HCT116 (cell line): ENCODE measurements around the gene ACSS3. TPM values are rescaled to one million over a fixed set of nuclear protein-coding genes. Genes with fewer than 3 reads are reported as not detected.

Experiments
- ATAC-seq: fragments of 200-7000 bp; cut with Tn5 transposase; 2 replicates; pipeline ENCODE4 v1.9.1; 2020; ENCODE audit warnings: mild to moderate bottlenecking, moderate library complexity
- BruUV-seq: library from RNA; stranded (reverse); fragments of 400-500 nt; replicated peaks from 2 replicates; lab custom pipeline; 2021; lab: Mats Ljungman, UMichigan
- CTCF ChIA-PET: fragments of 300-600 bp; sonication (Branson Sonifier 250); formaldehyde crosslinking; loops from one replicate; lab custom pipeline; 2021; ENCODE audit warnings: antibody characterized with exemption; lab: Charles Lee
- POLR2A ChIA-PET: fragments of 300-600, 350-600 bp; sonication (Branson Sonifier 250); formaldehyde crosslinking; loops from one replicate; lab custom pipeline; 2021; ENCODE audit warnings: antibody characterized with exemption; lab: Charles Lee
- RAD21 ChIA-PET, 2 experiments: fragments of 300-600 bp; sonication (Branson Sonifier 250); formaldehyde crosslinking; loops; one replicate each; lab custom pipeline; 2023; ENCODE audit warnings: low total read pairs in 2 of 2; ENCODE audit not compliant: uncharacterized antibody in 2 of 2, unreplicated experiment in 2 of 2, low non-redundant PET in 1 of 2; lab: Charles Lee
- DNase-seq: peaks from one replicate; pipeline ENCODE4 v3.0.0-alpha.2; 2010; ENCODE audit warnings: low read depth, low spot score
- H2AFZ ChIP-seq: fragments of 200-600 bp; shearing (Covaris generic), sonication (generic); 2 replicates; pipeline ENCODE4 v1.6.1; 2017; ENCODE audit warnings: low read depth, mixed run types, mixed read lengths, antibody characterized with exemption, low read length; ENCODE audit not compliant: poor library complexity, severe bottlenecking
- H3K27ac ChIP-seq: 2 replicates; pipeline ENCODE4 v1.5.1; 2012; ENCODE audit warnings: low read depth, low read length
- H3K27me3 ChIP-seq: fragments of 200-600 bp; sonication (generic); 2 replicates; pipeline ENCODE4 v1.6.1; 2016; ENCODE audit warnings: mixed run types, low read length, mixed read lengths; ENCODE audit not compliant: insufficient read depth
- H3K36me3 ChIP-seq, 2 experiments: fragments of 200-500 bp in 1 of 2; fragments of 200-600 bp in 1 of 2; sonication (Bioruptor generic) in 1 of 2; sonication (generic) in 1 of 2; 2 replicates each; pipeline versions ENCODE4 v1.5.1 to v1.6.1; 2014 to 2016; ENCODE audit warnings: low read length in 2 of 2, inconsistent platforms in 1 of 2, mixed read lengths in 1 of 2, mixed run types in 1 of 2; ENCODE audit not compliant: insufficient read depth in 2 of 2, control insufficient read depth in 1 of 2
- H3K4me1 ChIP-seq, 2 experiments: fragments of 200-600 bp in 1 of 2; sonication (generic) in 1 of 2; 2 replicates each; pipeline versions ENCODE4 v1.5.1 to v1.6.1; 2012 to 2017; ENCODE audit warnings: low read length in 2 of 2, inconsistent platforms in 1 of 2, mild to moderate bottlenecking in 1 of 2, mixed read lengths in 1 of 2, mixed run types in 1 of 2, moderate library complexity in 1 of 2; ENCODE audit not compliant: insufficient read depth in 2 of 2, control insufficient read depth in 1 of 2
- H3K4me2 ChIP-seq: fragments of 200-600 bp; sonication (generic); 2 replicates; pipeline ENCODE4 v1.6.1; 2017; ENCODE audit warnings: mixed run types, low read length, mixed read lengths
- H3K4me3 ChIP-seq, 2 experiments: fragments of 200-600 bp in 1 of 2; sonication (generic) in 1 of 2; replicated peaks in 1 of 2; 2 replicates each; pipeline ENCODE4 v1.5.1; 2011 to 2016; ENCODE audit warnings: low read length in 2 of 2, control low read depth in 1 of 2, low read depth in 1 of 2, mild to moderate bottlenecking in 1 of 2, mixed read lengths in 1 of 2, mixed run types in 1 of 2
- H3K79me2 ChIP-seq: fragments of 200-600 bp; sonication (generic); 2 replicates; pipeline ENCODE4 v1.6.1; 2017; ENCODE audit warnings: mild to moderate bottlenecking, mixed run types, low read length, moderate library complexity, mixed read lengths; ENCODE audit not compliant: insufficient read depth
- H3K9ac ChIP-seq: fragments of 200-600 bp; sonication (generic); 2 replicates; pipeline ENCODE4 v1.6.1; 2016; ENCODE audit warnings: low read length, mixed read lengths
- H3K9me2 ChIP-seq: fragments of 200-600 bp; sonication (generic), shearing (Covaris generic); 2 replicates; pipeline ENCODE4 v1.6.1; 2017; ENCODE audit warnings: mixed run types, mild to moderate bottlenecking, moderate library complexity; ENCODE audit not compliant: insufficient read depth
- H3K9me3 ChIP-seq, 2 experiments: fragments of 200-500 bp in 1 of 2; fragments of 200-600 bp in 1 of 2; sonication (Bioruptor generic) in 1 of 2; sonication (generic) in 1 of 2; 2 replicates each; pipeline ENCODE4 v1.6.1; 2014 to 2017; ENCODE audit warnings: low read length in 2 of 2, mixed read lengths in 2 of 2, inconsistent platforms in 1 of 2, low read depth in 1 of 2, mild to moderate bottlenecking in 1 of 2, mixed run types in 1 of 2, moderate library complexity in 1 of 2; ENCODE audit not compliant: control insufficient read depth in 1 of 2, insufficient read depth in 1 of 2
- H4K20me1 ChIP-seq: fragments of 200-600 bp; sonication (generic), shearing (Covaris generic); 2 replicates; pipeline ENCODE4 v1.6.1; 2017; ENCODE audit warnings: mixed run types, mild to moderate bottlenecking, moderate library complexity; ENCODE audit not compliant: insufficient read depth
- CEBPB ChIP-seq: IDR thresholded peaks from 2 replicates; pipeline ENCODE4 v1.6.1; 2012; ENCODE audit warnings: low read depth
- EGR1 ChIP-seq: IDR thresholded peaks from 2 replicates; pipeline ENCODE4 v1.6.1; 2012; ENCODE audit warnings: low read depth
- ELF1 ChIP-seq: IDR thresholded peaks from 2 replicates; pipeline ENCODE4 v1.6.1; 2012; ENCODE audit warnings: low read depth, borderline replicate concordance
- EZH2 ChIP-seq: fragments of 200-600 bp; sonication (generic); IDR thresholded peaks from 2 replicates; pipeline ENCODE4 v1.6.1; 2017; ENCODE audit warnings: antibody characterized with exemption, mixed run types
- EZH2phosphoT487 ChIP-seq: fragments of 200-600 bp; IDR thresholded peaks from 2 replicates; pipeline ENCODE4 v1.6.1; 2018; ENCODE audit warnings: antibody characterized with exemption, borderline replicate concordance
- JUND ChIP-seq: IDR thresholded peaks from 2 replicates; pipeline ENCODE4 v1.6.1; 2012
- RAD21 ChIP-seq: IDR thresholded peaks from 2 replicates; pipeline ENCODE4 v1.6.1; 2012; ENCODE audit warnings: low read depth, mild to moderate bottlenecking
- SIN3A ChIP-seq: IDR thresholded peaks from 2 replicates; pipeline ENCODE4 v1.6.1; 2012; ENCODE audit warnings: low read depth
- SP1 ChIP-seq: IDR thresholded peaks from 2 replicates; pipeline ENCODE4 v1.6.1; 2012; ENCODE audit warnings: low read depth
- YY1 ChIP-seq: IDR thresholded peaks from 2 replicates; pipeline ENCODE4 v1.6.1; 2011; ENCODE audit warnings: low read length, low read depth, moderate library complexity, mild to moderate bottlenecking; ENCODE audit not compliant: insufficient replicate concordance; ENCODE audit errors: extremely low read depth
- ZFX ChIP-seq: fragments of 450-650 bp; IDR thresholded peaks from 2 replicates; pipeline ENCODE4 v1.6.1; 2017
- ZNF274 ChIP-seq: fragments of 200-500 bp; sonication (Bioruptor generic); IDR thresholded peaks from 2 replicates; pipeline ENCODE4 v1.6.1; 2014; ENCODE audit warnings: mild to moderate bottlenecking, low read depth, low read length, inconsistent platforms
- intact Hi-C: fragments of 100-400 bp; cut with micrococcal nuclease; formaldehyde crosslinking; loops from 2 replicates; pipeline ENCODE4 v1.10.0; 2022
- total RNA-seq: library from RNA; stranded (reverse); gene quantifications from one replicate; pipeline ENCODE4 v1.2.1, GENCODE V29; 2021; ENCODE audit not compliant: unreplicated experiment
- TF ChIP-seq, protein P1 (sequence below): IDR thresholded peaks from 2 replicates; pipeline ENCODE4 v1.6.1; 2011; ENCODE audit warnings: mild to moderate bottlenecking, low read length, moderate library complexity; ENCODE audit not compliant: insufficient replicate concordance; ENCODE audit errors: extremely low read depth
- TF ChIP-seq, protein P2 (sequence below): IDR thresholded peaks from 2 replicates; pipeline ENCODE4 v1.6.1; 2012
- TF ChIP-seq, protein P3 (sequence below): IDR thresholded peaks from 2 replicates; pipeline ENCODE4 v1.6.1; 2012
- TF ChIP-seq, protein P4 (sequence below): IDR thresholded peaks from 2 replicates; pipeline ENCODE4 v1.6.1; 2012; ENCODE audit warnings: low read depth

ACSS3 gene
- total RNA-seq, 1 experiment from 2014 or later = 0.30 TPM

DNA sequence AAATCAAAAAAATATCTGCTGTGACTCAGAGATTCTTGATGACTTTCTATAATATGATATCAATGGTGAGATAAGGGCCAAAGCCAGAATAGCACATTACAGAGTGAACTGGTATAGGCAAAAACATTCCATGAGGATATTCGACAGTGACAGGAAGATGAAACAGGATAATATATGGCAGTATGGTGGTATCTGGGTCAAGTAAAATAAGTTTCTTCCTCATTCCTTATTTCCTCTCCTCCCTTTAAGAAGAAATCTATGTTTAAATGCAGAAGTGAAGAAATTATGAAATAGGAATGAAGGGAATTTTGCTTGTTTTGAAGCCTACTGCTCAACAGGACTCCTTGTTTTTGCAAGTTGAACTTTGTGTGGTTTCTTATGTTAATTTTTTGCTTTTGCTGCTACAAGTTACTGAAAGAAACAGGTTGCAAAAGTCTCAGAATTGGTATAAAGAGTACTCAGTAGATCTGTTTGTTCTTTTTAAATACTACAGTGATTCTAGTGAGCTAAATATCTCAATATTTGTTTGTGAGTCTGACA, 7.0 kb downstream of the ACSS3 start:
- ChIA-PET POLR2A (no interaction called here), RAD21 (no interaction called here), CTCF (no interaction called here)
- ATAC-seq = no peak
- TF ChIP-seq, protein P1, sequence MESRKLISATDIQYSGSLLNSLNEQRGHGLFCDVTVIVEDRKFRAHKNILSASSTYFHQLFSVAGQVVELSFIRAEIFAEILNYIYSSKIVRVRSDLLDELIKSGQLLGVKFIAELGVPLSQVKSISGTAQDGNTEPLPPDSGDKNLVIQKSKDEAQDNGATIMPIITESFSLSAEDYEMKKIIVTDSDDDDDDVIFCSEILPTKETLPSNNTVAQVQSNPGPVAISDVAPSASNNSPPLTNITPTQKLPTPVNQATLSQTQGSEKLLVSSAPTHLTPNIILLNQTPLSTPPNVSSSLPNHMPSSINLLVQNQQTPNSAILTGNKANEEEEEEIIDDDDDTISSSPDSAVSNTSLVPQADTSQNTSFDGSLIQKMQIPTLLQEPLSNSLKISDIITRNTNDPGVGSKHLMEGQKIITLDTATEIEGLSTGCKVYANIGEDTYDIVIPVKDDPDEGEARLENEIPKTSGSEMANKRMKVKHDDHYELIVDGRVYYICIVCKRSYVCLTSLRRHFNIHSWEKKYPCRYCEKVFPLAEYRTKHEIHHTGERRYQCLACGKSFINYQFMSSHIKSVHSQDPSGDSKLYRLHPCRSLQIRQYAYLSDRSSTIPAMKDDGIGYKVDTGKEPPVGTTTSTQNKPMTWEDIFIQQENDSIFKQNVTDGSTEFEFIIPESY = no peak
- TF ChIP-seq, protein P2, sequence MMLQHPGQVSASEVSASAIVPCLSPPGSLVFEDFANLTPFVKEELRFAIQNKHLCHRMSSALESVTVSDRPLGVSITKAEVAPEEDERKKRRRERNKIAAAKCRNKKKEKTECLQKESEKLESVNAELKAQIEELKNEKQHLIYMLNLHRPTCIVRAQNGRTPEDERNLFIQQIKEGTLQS = no peak
- TF ChIP-seq SP1 (no peak), EZH2 (no peak), ZNF274 (no peak), EGR1 (no peak)
- TF ChIP-seq, protein P3, sequence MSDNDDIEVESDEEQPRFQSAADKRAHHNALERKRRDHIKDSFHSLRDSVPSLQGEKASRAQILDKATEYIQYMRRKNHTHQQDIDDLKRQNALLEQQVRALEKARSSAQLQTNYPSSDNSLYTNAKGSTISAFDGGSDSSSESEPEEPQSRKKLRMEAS = no peak
- no peak overlapping the region for H3K9ac ChIP-seq
- intact Hi-C loops = no loop called here
- H3K9me3 ChIP-seq = no peaks in the 10 kb centered on the region
- BruUV-seq = no TSS peak
- no peaks in the 10 kb centered on the region for H4K20me1 ChIP-seq
- H3K4me3 ChIP-seq = no peak overlapping the region
- H3K4me2 ChIP-seq = no peak overlapping the region
- no peaks in the 10 kb centered on the region for H3K27me3 ChIP-seq
- no peaks in the 10 kb centered on the region for H3K9me2 ChIP-seq
- no peak for DNase-seq
- H3K79me2 ChIP-seq = no peaks in the 10 kb centered on the region
- no peaks in the 10 kb centered on the region for H3K36me3 ChIP-seq
- H3K4me1 ChIP-seq = no peaks in the 10 kb centered on the region
- no peak overlapping the region for H2AFZ ChIP-seq
- H3K27ac ChIP-seq = no peak overlapping the region

DNA sequence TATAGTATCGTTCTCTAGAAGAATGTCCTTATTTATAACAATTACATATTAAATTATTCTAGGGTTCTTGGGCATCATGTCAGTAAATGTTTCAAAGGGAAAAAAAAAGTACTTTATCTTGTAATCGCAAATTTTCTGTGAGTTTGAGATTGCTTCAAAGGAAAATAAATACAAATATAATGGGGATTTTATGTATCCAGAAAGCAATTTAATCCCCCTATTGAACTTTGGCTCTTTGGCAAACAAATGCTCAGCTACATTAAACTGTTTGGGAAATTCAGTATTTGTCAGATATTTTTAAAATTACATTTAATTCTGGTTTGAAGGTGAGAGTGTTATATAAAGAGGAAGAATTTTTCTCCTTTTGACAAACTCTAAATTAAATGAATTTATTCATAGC, 8.0 kb downstream of the ACSS3 start:
- Histone ChIP-seq H3K36me3 (no peaks in the 10 kb centered on the region), H3K4me2 (no peak overlapping the region), H3K4me1 (no peaks in the 10 kb centered on the region), H3K4me3 (no peak overlapping the region), H3K79me2 (no peaks in the 10 kb centered on the region), H4K20me1 (no peaks in the 10 kb centered on the region), H3K9me3 (no peaks in the 10 kb centered on the region), H3K27me3 (no peaks in the 10 kb centered on the region), H3K9ac (no peak overlapping the region), H3K9me2 (no peaks in the 10 kb centered on the region), H2AFZ (no peak overlapping the region), H3K27ac (no peak overlapping the region)
- no peak for DNase-seq
- ATAC-seq = no peak
- BruUV-seq = no TSS peak
- ChIA-PET POLR2A (no interaction called here), CTCF (no interaction called here), RAD21 (no interaction called here)
- no peak for TF ChIP-seq JUND
- no peak for TF ChIP-seq ZFX
- TF ChIP-seq, protein P4, sequence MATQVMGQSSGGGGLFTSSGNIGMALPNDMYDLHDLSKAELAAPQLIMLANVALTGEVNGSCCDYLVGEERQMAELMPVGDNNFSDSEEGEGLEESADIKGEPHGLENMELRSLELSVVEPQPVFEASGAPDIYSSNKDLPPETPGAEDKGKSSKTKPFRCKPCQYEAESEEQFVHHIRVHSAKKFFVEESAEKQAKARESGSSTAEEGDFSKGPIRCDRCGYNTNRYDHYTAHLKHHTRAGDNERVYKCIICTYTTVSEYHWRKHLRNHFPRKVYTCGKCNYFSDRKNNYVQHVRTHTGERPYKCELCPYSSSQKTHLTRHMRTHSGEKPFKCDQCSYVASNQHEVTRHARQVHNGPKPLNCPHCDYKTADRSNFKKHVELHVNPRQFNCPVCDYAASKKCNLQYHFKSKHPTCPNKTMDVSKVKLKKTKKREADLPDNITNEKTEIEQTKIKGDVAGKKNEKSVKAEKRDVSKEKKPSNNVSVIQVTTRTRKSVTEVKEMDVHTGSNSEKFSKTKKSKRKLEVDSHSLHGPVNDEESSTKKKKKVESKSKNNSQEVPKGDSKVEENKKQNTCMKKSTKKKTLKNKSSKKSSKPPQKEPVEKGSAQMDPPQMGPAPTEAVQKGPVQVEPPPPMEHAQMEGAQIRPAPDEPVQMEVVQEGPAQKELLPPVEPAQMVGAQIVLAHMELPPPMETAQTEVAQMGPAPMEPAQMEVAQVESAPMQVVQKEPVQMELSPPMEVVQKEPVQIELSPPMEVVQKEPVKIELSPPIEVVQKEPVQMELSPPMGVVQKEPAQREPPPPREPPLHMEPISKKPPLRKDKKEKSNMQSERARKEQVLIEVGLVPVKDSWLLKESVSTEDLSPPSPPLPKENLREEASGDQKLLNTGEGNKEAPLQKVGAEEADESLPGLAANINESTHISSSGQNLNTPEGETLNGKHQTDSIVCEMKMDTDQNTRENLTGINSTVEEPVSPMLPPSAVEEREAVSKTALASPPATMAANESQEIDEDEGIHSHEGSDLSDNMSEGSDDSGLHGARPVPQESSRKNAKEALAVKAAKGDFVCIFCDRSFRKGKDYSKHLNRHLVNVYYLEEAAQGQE = no peak
- TF ChIP-seq ELF1 = no peak
- TF ChIP-seq EZH2phosphoT487 = no peak
- no peak for TF ChIP-seq SIN3A
- TF ChIP-seq RAD21 = no peak
- no peak for TF ChIP-seq YY1
- no peak for TF ChIP-seq EZH2
- no peak for TF ChIP-seq CEBPB
- TF ChIP-seq SP1 = no peak
- intact Hi-C loops = no loop called here
